ENCODE results near the gene TBC1D5.
A peak's percentile ranks its signal among the peaks of the same experiment; 100 is the strongest.
"Not testable (repeated sequence)": the region's sequence is repeated elsewhere in the genome, so short reads cannot be mapped to it uniquely, and the experiment has no call there.

Gene TBC1D5

DNA sequence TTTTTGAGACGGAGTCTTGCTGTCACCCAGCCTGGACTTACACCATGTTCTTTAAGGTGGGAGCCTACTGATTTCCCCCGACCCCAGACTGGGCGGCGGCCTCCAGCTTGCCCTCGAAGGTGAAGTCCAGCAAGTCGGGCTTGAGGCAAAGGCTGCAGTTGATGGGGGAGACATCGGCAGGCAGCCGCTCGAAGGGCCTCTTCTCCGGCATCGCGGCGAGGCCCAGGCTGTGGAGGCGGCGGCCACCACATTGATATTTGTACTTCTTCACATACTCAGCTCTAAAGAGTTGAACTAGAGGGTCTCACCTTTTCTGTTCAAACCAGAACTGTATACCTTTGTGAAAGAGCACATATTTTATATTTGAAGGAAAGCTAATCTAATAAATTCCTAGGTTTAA, 36.4 kb downstream of the TBC1D5 start:
- DNase-seq, result not testable (repeated sequence)

DNA sequence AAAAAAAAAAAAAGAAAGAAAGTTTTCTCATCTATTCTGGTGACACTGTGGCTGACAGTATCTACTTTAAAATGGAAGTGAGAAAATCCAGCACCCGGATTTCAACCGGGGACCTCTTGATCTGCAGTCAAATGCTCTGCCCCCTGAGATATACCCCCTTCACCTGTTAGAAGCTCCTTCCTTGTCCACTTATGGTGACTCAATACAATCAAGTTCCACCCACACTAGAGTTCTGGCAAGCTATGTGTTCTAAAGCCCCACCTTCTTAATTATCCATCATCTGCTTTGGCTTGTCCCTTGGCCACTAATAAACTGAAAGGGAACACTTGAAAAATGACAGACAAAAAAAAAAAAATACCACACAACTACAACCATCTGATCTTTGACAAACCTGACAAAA, 42.6 kb downstream of the TBC1D5 start:
- not testable (repeated sequence) for DNase-seq

DNA sequence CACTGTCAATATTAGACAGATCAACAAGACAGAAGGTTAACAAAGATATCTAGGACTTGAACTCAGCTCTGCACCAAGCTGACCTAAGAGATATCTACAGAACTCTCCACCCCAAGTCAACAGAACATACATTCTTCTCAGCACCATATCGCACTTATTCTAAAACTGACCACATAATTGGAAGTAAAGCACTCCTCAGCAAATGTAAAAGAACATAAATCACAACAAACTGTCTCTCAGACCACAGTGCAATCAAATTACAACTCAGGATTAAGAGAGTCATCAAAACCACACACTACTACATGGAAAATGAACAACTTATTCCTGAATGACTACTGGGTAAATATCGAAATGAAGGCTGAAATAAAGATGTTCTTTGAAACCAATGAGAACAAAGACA, 46.8 kb downstream of the TBC1D5 start:
- DNase-seq, result not testable (repeated sequence)

DNA sequence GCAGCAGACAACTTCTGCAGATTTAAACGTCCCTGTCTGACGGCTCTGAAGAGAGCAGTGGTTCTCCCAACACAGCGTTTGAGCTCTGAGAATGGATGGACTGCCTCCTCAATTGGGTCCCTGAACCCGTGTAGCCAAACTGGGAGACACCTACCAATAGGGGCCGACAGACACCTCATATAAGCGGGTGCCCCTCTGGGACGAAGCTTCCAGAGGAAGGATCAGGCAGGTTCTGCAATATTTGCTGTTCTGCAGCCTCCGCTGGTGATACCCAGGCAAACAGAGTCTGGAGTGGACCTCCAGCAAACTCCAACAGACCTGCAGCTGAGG, 48.8 kb downstream of the TBC1D5 start:
- not testable (repeated sequence) for DNase-seq

DNA sequence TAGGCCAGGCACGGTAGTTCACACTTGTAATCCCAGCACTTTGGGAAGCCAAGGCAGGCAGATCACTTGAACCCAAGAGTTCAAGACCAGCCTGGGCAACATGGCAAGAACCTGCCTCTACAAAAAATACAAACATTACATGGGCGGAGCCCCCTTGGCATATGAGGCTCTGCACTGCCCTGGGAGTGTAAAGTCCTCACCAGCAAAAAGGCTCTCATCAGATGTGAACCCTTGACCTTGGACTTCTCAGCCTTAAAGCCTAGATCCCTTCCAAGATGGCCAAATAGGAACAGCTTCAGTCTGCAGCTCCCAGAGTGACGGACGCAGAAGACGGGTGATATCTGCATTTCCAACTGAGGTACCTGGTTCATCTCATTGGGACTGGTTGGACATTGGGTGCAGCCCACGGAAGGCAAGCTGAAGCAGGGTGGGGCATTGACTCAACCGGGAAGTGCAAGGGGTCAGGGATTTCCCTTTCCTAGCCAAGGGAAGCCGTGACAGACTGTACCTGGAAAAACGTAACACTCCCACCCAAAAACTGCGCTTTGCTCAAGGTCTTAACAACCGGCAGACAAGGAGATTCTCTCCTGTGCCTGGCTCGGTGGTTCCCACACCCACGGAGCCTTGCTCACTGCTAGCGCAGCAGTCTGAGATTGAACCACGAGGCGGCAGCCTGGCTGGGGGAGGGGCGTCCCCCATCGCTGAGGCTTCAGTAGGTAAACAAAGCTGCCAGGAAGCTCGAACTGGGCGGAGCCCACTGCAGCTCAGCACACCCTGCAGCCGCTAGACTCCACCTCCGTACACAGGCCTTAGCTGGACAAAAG, 49.4 kb downstream of the TBC1D5 start:
- DNase-seq, result not testable (repeated sequence)

DNA sequence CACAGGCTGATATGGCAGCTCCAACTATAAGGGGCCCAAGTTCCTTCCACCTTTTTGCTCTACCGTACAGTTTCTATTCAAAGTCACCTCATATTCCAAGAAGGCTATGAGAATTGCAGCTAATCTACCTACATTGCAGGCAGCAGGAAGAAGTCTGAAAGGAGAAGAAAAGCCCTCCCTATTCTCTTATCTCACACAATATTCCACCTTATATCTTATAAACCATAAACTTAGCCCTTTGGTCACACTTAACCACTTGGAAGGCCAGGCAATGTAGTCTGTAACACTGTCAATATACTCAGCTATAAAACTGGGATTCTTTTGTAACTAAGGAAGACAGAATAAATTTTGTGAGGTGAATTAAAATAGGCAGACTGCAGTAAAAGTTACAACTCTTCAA, 54.9 kb downstream of the TBC1D5 start:
- DNase-seq, result no peak

DNA sequence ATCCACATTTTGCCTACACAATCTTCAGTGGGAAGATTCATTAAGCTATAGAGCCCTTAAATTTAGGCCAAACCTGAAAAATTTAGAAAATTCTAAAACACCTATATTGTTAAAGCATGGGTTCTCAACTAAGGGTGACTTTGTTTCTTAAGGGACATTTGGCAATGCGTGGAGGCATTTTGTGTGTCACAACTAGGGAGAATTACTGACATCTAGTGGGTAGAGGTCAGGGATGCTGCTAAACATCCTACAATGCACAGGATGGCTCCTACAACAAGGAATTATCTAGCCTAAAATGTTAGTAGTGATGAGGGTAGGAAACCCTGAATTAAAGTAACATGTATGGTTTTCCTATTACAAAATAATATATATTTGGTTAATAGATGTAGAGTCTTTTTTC, 55.8 kb downstream of the TBC1D5 start:
- no peak for DNase-seq

DNA sequence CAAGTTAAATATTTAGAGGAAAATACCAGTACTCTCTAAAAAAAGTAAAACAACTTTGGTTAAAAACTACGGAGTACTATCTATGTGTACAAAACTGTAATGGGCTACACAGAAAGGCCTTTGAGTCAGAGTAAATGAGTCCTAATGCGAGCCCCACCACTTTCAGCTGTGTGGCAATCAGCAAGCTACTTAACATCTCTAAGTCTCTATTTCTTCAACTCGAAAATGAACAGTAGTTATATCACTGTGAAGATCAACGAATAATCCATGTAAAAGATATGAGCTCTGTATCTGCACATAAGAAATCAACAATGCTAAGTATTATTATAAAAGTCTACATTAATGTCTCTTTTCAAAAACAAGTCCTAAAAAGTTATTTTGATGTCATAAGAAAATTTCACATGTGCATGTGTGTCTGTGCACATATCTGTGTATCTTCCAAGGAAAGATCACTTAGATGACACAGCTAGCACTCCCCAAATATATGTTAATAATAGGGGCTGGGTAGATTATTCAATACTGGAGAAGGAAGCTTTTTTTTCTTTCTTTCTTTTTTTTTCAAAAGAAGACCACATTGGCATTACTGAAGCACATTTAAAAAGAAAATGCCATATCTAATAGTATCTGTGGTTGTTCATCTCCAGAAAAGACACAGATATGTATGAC, 58.8 kb downstream of the TBC1D5 start:
- DNase-seq, result no peak

DNA sequence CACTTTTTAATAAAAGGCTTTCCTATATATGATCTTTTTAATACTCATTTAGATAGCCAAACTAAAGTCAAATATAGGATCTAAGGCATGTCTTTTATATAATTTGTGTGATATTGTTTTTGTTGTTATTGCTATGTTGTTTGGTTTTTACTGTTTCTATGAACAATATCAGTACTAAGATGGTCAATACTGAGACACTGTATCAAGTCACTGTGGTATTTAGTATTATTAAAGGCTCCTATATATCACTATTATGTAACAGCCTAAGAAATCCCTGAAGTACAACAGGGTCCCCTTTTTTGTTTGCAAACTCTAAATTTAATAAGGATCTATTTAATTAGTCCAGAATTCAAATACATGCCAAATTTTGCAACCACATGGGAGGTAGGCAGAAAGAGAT, 61.9 kb downstream of the TBC1D5 start:
- DNase-seq, result no peak

DNA sequence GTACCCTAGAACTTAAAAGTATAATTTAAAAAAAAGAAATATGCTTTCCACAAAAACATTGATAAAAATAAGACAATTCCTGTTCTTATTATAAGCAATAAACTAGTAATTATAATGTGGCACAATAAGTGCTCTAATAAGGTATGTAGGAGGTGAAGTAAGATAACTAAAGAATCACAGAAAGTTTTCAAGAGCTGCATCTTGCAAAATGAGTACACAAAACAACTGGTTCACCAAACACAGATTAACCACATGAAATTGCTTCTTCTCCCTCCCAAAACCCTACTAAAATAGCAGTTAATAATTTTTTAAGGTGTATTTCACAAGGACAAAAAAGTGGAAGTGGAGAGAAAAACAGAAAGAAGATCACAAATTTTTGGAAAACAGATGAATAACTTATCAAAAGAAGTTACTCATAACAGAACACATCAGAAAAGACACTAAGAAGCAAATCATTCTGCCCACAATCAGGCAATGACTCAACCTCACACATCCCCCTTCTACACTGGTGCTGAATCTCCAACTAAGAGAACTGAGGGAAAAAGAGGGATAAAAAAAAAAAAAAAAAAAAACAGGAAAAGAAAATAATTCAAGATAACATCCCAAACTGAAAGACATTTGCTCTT, 64.2 kb downstream of the TBC1D5 start:
- DNase-seq, result no peak

DNA sequence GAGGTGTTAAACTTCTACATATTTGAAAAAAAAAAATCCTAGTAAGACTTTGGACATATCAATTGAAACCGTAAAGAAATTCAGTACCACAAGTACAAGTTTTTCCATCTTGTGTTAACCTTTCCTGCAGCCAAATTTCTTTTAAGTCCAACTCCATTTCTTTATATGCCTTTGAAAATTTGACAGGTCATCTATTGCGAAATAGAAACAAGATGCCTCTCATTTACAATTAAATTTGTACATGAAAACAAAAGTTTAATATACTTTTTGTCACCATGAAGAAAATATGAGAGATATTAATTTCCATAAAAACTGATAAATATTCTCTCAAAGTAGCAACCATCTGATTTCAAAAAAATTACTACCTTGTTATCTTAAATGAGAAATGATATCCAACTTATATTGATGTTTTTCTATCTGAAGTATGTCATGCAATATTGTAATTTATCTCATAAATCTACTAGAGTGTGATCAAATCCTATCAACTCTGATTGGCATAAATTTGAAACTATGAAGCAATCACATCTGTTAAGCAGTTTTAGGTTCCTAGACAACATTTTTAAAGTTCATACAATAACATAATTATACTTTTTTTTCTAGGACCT, 68.2 kb downstream of the TBC1D5 start:
- no peak for DNase-seq

DNA sequence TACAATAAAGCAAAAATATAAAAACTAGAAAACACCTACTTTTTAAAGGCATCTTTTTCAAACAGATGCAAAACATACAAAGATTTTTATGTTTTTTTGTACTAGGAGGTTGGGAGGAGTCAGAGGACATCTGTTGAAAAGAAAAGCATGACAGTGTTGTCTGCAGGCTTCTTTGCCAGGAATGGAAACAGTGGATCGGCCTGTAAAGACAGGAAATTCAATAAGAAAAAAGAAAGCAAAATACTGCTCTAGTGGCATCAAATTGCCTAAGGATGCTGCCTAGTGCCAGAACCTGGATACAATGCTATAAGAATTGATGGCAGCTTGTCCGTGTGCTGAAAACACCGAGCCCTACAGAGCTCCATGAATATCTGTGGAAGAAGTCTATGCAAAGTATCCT, 69.9 kb downstream of the TBC1D5 start:
- DNase-seq, result no peak

DNA sequence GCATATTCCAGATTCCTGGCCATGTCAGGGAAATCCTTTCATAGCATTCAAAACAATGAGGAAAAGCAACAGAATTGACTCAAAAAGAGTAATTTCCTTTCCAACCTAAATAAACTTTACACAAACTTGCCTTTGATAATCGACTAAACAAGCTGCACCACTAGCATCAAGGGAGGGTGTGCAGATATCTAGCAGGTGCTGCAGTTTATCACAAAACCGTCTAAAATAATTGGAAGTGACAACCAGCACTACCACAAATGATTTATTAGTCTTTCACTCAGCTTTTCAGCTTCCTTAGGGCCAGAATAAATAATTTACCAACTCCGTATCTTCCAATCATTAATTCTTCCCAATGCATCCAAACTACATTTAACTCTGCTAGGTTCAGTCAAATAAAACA, 71.7 kb downstream of the TBC1D5 start:
- no peak for DNase-seq

DNA sequence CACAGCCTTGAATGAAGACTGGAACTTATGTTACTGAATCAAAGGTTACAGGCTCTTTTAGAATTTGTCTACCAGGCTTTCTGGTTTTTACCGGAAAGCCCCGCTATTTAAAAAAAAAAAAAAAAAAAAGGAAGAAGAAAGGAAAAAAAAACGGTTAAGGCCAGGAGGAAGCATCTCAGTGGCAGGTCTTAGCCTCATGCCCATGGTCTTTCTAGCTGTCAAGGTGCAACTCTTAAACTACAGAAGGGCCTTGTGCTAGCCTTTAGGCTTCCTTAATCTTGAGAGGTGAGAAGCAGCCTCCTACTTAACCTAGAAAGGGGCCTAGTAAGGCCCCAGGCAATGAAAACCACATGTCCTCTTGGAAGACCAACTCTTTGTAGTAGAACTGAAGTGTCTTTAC, 77.5 kb downstream of the TBC1D5 start:
- DNase-seq, result no peak

DNA sequence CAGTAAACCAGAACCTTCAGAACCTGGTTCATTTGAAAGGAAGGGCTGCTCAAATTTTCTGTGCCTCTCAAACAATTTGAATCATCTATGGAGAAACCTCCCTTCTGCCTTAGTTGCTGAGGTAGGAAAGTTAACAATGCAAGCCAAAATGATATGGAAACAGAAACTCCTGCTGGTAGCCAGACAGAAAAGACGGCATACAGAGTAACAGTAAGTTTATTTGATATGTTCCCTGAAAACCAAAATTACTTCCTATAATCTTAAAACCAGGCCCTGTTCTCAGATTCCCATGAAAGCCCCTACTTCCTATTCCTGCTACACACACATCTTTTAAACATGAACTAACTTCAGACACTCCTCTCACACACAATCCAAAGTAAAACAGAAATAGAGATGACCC, 86.2 kb downstream of the TBC1D5 start:
- DNase-seq, result no peak

DNA sequence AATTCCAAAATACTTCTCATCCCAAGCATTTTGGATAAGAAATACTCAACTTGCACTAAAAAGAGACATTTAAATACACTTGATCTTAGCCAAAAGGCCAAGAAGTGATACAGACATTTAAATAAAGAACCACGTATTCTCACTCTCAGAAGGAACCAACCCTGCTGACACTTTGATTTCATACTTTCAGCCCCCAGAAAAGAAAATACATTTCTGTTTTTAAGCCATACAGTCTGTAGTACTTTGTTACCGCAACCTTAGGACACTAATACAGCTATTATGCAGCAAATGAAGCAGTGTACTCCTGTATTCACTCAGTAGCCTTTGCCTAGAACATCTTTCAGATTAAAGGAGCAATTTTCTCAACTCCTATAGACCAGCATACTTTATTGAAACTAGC, 86.7 kb downstream of the TBC1D5 start:
- DNase-seq, result no peak

DNA sequence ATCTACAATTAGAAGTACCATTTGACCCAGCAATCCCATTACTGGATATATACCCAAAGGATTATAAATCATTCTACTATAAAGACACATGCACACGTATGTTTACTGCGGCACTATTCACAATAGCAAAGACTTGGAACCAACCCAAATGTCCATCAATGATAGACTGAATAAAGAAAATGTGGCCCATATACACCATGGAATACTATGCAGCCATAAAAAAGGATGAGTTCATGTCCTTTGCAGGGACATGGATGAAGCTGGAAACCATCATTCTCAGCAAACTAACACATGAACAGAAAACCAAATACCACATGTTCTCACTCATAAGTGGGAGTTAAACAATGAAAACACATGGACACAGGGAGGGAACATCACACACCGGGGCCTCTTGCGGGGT, 92.7 kb downstream of the TBC1D5 start:
- DNase-seq, result not testable (repeated sequence)

DNA sequence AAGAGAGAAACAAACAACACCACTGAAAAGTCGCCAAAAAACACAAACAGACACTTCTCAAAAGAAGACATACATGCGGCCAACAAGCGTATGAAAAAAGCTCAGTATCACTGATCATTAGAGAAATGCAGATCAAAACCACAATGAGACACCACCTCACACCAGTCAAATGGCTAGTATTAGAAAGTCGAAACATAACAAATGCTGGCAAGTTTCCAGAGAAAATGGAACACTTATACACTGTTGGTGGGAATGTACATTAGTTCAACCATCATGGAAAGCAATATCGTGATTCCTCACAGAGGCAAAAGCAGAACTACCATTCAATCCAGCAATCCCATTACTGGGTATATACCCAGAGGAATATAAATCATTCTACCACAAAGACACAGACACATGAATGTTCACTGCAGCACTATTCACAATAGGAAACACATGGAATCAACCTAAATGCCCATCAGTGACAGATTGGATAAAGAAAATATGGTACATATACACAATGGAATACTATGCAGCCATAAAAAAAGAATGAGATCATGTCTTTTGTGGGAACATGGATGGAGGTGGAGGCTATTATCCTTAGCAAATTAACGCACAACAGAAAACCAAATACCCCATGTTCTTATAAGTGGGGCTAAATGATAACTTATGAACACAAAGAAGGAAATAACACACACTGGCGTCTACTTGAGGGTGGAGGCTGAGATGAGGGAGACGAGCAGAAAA, 93.6 kb downstream of the TBC1D5 start:
- DNase-seq, result not testable (repeated sequence)

DNA sequence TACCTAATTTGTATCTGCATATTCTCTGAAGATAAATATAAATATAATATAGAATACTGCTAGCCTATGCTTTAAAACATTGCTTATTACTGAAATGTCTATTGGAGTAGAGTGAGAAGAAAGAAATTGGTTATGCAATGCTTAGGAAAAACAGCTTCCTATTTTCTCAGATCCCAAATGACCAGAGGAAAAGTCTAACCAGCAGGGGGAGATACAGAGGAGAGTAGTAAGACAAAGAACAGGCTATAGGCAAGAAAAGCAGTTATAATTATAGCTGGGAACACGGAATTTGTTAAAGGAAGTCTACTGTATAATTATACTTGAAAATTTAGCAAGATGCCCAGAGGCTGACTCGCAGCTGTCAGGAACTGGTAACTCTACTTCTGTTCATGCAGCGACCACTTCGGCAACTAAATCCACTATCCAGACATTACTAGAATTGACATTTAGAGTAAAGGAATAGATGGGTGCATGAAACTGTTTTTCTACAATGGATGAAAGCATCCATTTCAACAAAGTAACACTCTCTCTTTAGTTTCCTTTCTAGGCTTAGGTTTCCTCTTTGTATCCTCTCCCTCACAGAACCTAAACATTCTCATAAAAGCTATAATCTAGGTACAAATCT, 97.2 kb downstream of the TBC1D5 start:
- DNase-seq, result peak in 1 of 2 experiments; percentile 2

DNA sequence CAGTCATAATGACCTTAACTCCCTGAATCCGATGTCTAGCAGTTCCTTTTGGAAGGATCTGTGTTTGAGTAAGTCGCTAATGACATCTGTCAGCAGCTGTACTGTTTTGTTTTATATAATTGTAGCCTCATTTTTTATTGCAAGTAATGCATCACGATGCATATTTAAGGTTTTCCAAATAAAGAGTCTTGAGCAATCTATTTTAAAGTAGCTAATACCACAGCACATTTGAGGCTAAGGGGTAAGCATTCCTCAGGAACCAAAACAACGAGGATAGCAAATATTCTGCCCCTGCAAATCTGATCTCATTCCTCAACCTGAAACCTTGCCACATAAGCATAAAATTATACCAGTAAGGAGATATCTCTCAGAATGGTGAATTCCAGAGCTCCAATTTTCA, 98.7 kb downstream of the TBC1D5 start:
- DNase-seq, result no peak

DNA sequence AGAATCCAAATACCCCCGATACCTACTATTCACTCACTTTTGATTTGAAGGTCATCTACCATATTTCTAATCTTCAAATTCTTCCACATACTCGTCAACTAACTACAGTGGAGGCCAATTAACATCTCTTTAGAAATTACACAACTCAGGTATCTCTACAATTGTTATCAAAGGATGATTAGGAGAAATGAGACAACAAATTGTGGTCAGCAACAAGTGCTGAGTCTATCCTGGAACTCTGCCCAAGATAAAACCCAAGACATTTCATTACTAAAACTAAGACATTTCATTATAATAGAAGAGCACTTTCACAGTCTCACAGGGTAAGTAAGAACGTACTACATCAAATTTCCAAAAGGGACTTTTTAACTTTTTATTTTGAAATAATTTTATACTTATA, 100.0 kb downstream of the TBC1D5 start:
- no peak for DNase-seq

DNA sequence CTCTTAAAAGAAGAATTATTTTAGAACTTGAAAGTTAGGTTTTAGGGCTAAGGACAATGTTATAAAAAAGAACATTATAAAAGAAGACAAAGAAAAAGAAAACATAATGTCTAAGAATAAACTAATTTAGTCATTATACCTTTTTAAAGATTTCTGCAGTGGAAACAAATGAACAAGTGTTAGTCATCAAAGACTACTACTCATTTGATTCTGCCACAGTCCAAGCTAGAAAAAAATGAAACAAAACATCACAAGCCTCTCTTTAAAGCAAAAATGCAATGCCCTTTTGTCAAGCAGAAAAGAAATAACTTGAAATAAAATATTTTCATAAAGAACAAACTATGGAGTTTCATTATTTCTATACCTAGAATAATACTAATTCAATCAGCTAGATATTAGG, 102.0 kb downstream of the TBC1D5 start:
- no peak for DNase-seq

DNA sequence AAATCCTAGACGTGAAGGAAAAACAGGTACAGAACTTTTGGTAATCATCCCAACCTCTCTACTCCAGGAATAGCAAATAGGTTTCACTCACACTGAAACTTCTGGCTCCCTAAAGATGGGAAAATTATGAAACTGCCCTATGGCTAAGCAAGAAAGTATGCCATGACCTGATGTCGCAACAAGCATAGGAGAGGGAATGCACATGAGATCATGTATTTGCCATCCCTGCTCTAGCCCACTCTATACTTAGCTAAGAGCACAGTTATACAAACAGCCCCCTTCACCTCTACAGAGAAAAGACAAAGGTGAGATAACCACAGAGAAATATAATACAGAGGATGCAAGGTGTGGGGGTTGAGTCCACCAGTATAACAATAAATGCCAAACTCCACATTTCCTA, 102.7 kb downstream of the TBC1D5 start:
- DNase-seq, result no peak

All from NCI-H1930 (cell line).